Loucy (cell line): Measurements from ENCODE around the gene RBMS3.

ENCODE experiments used
- EZH2phosphoT487 ChIP-seq: fragments of 200-600 bp; IDR thresholded peaks from 2 replicates; pipeline ENCODE4 v1.6.1; 2018; ENCODE audit warnings: antibody characterized with exemption, mild to moderate bottlenecking, moderate library complexity, borderline replicate concordance
- TF ChIP-seq, protein P1 (sequence below): fragments of 200-600 bp; sonication (generic); conservative IDR thresholded peaks from 2 replicates; pipeline ENCODE4 v1.5.1; 2014; ENCODE audit warnings: mild to moderate bottlenecking, antibody characterized with exemption, low read length

DNA sequence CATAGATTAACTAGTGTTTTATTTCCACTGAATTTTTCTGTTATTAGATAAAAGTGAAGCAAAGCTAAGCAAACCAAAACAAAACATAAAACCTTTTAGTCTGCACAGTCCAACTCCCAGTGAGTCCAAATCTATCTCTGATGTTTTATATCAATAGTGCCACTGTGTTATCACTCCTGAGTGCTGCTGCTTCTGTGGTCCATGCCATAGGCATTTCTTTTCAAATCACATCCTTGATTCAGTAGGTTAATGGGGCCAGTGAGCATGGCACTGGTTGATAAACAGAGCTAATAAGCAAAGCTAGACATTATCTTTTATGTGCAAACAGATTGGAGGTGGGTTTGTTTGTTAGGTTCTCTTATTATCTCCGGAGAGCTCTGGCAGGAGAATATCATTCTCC is 30.0 kb downstream of the RBMS3 start:
- TF ChIP-seq, protein P1, sequence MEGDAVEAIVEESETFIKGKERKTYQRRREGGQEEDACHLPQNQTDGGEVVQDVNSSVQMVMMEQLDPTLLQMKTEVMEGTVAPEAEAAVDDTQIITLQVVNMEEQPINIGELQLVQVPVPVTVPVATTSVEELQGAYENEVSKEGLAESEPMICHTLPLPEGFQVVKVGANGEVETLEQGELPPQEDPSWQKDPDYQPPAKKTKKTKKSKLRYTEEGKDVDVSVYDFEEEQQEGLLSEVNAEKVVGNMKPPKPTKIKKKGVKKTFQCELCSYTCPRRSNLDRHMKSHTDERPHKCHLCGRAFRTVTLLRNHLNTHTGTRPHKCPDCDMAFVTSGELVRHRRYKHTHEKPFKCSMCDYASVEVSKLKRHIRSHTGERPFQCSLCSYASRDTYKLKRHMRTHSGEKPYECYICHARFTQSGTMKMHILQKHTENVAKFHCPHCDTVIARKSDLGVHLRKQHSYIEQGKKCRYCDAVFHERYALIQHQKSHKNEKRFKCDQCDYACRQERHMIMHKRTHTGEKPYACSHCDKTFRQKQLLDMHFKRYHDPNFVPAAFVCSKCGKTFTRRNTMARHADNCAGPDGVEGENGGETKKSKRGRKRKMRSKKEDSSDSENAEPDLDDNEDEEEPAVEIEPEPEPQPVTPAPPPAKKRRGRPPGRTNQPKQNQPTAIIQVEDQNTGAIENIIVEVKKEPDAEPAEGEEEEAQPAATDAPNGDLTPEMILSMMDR = no peak
- TF ChIP-seq EZH2phosphoT487 = no peak
